Endodermal cell (in vitro differentiated cells): ENCODE results near the gene EPC2. TPM values are rescaled to one million over a fixed set of nuclear protein-coding genes. Genes with fewer than 3 reads are reported as not detected.
A peak's percentile ranks its signal among the peaks of the same experiment; 100 is the strongest.
"Not testable (repeated sequence)": the region's sequence is repeated elsewhere in the genome, so short reads cannot be mapped to it uniquely, and the experiment has no call there.

Source experiments
- DNase-seq: peaks from one replicate; pipeline ENCODE4 v3.0.0-alpha.2; 2017
- H3K27ac ChIP-seq: 2 replicates; pipeline ENCODE4 v1.5.1; 2013; ENCODE audit warnings: mild to moderate bottlenecking, low read depth, low read length, moderate library complexity
- H3K27me3 ChIP-seq: 2 replicates; pipeline ENCODE4 v1.6.1; 2013; ENCODE audit warnings: mild to moderate bottlenecking, low read length, moderate library complexity; ENCODE audit not compliant: insufficient read depth, control insufficient read depth, poor library complexity, severe bottlenecking
- H3K36me3 ChIP-seq: 2 replicates; pipeline ENCODE4 v1.7.0; 2013; ENCODE audit warnings: mild to moderate bottlenecking, low read length, moderate library complexity; ENCODE audit not compliant: control insufficient read depth, insufficient read depth
- H3K4me1 ChIP-seq: one replicate; pipeline ENCODE4 v1.7.0; 2013; ENCODE audit warnings: low read length; ENCODE audit not compliant: control insufficient read depth, insufficient read depth
- H3K4me3 ChIP-seq: 2 replicates; pipeline ENCODE4 v1.5.1; 2013; ENCODE audit warnings: mild to moderate bottlenecking, low read length, moderate library complexity
- H3K9ac ChIP-seq: 2 replicates; pipeline ENCODE4 v1.6.1; 2013; ENCODE audit warnings: mild to moderate bottlenecking, low read length, moderate library complexity; ENCODE audit not compliant: poor library complexity, severe bottlenecking; ENCODE audit errors: extremely low read depth
- H3K9me3 ChIP-seq: 2 replicates; pipeline ENCODE4 v1.6.1; 2013; ENCODE audit warnings: mild to moderate bottlenecking, low read length, moderate library complexity; ENCODE audit not compliant: control insufficient read depth
- H3K27ac Mint-ChIP-seq: 2 replicates; pipeline ENCODE4 v1.8.0; 2020; ENCODE audit warnings: mixed read lengths
- H3K27me3 Mint-ChIP-seq: 2 replicates; pipeline ENCODE4 v1.8.0; 2021; ENCODE audit warnings: mild to moderate bottlenecking, mixed read lengths; ENCODE audit not compliant: insufficient read depth
- H3K36me3 Mint-ChIP-seq: 2 replicates; pipeline ENCODE4 v1.8.0; 2020; ENCODE audit warnings: low read depth, mixed read lengths
- H3K4me1 Mint-ChIP-seq: 2 replicates; pipeline ENCODE4 v1.8.0; 2020; ENCODE audit warnings: mixed read lengths
- H3K4me3 Mint-ChIP-seq: 2 replicates; pipeline ENCODE4 v1.8.0; 2020; ENCODE audit warnings: mild to moderate bottlenecking, moderate library complexity, mixed read lengths
- H3K9me3 Mint-ChIP-seq: 2 replicates; pipeline ENCODE4 v1.8.0; 2020; ENCODE audit warnings: mild to moderate bottlenecking, mixed read lengths
- WGBS, 2 experiments: methylation state at CpG; one replicate each; pipeline versions ENCODE4 v1.1.5 to v1.1.7; 2013; ENCODE audit warnings: missing lambda C conversion rate in 2 of 2, mixed read lengths in 1 of 2; ENCODE audit not compliant: insufficient coverage in 1 of 2, insufficient read length in 1 of 2; 5-methylcytosine and 5-hydroxymethylcytosine counted together
- total RNA-seq, 2 donors: library from RNA; stranded (reverse); fragmentation: NEBNext Ultra II Directional in 1 of 2; extraction: Animal tissue kit (Norgen Biotek cat#: 25700) in 1 of 2; gene quantifications; 2 replicates in 1 of 2; 3 replicates in 1 of 2; pipeline ENCODE4 v1.2.1, GENCODE V29; 2021
- TF ChIP-seq, protein P1 (sequence below): fragments of 200-600 bp; sonication (generic); conservative IDR thresholded peaks from 2 replicates; pipeline ENCODE4 v1.5.0; 2021; ENCODE audit warnings: antibody characterized with exemption, mild to moderate bottlenecking

The EPC2 gene
- total RNA-seq, 2 donors from 2014 or later: 23.0 to 32.0 TPM

DNA sequence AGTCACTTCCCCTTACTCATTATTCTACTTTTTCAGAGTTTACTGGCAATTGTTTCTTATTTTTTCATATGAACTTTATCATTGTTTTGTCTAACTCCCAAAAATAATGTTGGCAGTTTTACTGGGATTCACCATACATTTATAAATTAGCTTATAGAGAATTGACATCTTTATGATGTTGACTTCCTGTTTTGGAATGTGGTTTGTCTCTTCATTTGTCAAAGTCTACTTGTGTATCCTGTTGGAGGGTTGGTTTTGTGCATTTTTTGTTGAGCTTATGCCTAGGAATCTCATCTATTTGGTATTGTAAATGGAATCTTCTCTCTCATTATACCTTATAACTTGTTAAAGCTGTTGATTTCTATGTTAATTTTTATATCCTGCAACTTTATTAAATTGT lies 16.4 kb downstream of the EPC2 start:
- Histone ChIP-seq H3K9ac (no peak overlapping the region), H3K36me3 (no peaks in the 10 kb centered on the region), H3K27me3 (no peaks in the 10 kb centered on the region), H3K4me3 (no peak overlapping the region), H3K9me3 (no peaks in the 10 kb centered on the region), H3K4me1 (no peaks in the 10 kb centered on the region), H3K27ac (no peak overlapping the region)
- Mint-ChIP-seq H3K27me3 (no peaks in the 10 kb centered on the region), H3K4me1 (peaks cover 25% of the 10 kb centered on the region), H3K36me3 (peaks cover 4% of the 10 kb centered on the region), H3K4me3 (no peak overlapping the region), H3K27ac (no peak overlapping the region), H3K9me3 (peaks cover 2% of the 10 kb centered on the region)
- DNase-seq: no peak
- TF ChIP-seq, protein P1, sequence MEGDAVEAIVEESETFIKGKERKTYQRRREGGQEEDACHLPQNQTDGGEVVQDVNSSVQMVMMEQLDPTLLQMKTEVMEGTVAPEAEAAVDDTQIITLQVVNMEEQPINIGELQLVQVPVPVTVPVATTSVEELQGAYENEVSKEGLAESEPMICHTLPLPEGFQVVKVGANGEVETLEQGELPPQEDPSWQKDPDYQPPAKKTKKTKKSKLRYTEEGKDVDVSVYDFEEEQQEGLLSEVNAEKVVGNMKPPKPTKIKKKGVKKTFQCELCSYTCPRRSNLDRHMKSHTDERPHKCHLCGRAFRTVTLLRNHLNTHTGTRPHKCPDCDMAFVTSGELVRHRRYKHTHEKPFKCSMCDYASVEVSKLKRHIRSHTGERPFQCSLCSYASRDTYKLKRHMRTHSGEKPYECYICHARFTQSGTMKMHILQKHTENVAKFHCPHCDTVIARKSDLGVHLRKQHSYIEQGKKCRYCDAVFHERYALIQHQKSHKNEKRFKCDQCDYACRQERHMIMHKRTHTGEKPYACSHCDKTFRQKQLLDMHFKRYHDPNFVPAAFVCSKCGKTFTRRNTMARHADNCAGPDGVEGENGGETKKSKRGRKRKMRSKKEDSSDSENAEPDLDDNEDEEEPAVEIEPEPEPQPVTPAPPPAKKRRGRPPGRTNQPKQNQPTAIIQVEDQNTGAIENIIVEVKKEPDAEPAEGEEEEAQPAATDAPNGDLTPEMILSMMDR: no peak

DNA sequence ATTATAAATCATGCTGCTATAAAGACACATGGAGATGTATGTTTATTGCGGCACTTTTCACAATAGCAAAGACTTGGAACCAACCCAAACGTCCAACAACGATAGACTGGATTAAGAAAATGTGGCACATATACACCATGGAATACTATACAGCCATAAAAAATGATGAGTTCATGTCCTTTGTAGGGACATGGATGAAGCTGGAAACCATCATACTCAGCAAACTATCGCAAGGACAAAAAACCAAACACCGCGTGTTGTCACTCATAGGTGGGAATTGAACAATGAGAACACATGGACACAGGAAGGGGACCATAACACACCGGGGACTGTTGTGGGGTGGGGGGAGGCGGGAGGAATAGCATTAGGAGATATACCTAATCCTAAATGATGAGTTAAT lies 17.8 kb downstream of the EPC2 start:
- WGBS, 2 experiments: 77 to 94% methylated on average over 3 to 7 of the region's 8 CpGs
- peaks cover 26% of the 10 kb centered on the region for H3K4me1 Mint-ChIP-seq
- not testable (repeated sequence) for H3K27me3 Mint-ChIP-seq, H3K4me1 ChIP-seq, H3K4me3 Mint-ChIP-seq, H3K9ac ChIP-seq, DNase-seq, H3K36me3 Mint-ChIP-seq, H3K4me3 ChIP-seq, H3K27me3 ChIP-seq, H3K9me3 ChIP-seq, H3K36me3 ChIP-seq, H3K27ac Mint-ChIP-seq, H3K27ac ChIP-seq, H3K9me3 Mint-ChIP-seq

DNA sequence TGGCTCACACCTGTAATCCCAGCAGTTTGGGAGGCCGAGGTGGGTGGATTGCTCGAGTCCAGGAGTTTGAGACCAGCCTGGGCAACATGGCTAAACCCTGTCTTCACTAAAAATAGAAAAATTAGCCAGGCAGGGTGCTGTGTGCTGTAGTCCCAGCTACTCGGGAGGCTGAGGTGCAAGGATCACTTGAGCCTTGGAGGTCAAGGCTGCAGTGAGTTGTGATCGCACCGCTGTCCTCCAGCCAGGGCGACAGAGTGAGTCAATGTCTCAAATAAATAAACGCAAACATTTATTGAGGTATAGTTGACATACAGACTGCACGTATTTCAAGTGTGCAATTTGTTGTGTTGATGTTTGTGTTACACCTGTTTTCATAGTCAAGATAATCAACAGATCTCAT lies 19.7 kb downstream of the EPC2 start:
- WGBS, 2 experiments: 84 to 90% methylated on average over 4 to 8 of the region's 8 CpGs
- TF ChIP-seq, protein P1: no peak

DNA sequence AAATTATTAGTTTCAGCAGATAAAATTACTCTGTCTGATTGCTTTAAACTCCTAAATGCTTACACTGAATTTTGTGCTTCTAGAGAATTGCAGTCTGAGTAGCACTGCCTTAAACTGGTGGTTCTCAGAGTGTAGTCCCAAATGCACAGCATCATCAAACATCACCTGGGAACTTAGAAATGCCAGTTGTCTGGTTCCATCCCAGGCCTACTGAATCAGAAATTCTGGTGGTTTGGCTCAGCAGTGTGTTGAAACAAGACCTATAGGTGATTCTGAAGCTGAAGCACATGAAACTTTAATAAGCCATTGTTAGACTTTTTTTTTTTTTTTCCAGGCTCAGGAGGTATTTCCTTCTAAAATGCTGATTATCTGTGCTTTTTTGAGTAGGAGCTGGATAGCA lies 22.0 kb downstream of the EPC2 start:
- TF ChIP-seq, protein P1: no peak
- no peaks in the 10 kb centered on the region for H3K4me1 ChIP-seq
- Mint-ChIP-seq H3K4me3 (no peak overlapping the region), H3K4me1 (peaks cover 9% of the 10 kb centered on the region), H3K27ac (no peak overlapping the region), H3K27me3 (no peaks in the 10 kb centered on the region), H3K9me3 (no peaks in the 10 kb centered on the region), H3K36me3 (peaks cover 8% of the 10 kb centered on the region)
- no peak overlapping the region for H3K4me3 ChIP-seq
- no peaks in the 10 kb centered on the region for H3K27me3 ChIP-seq
- peak overlapping the region; percentile 77 for H3K27ac ChIP-seq
- H3K36me3 ChIP-seq: no peaks in the 10 kb centered on the region
- DNase-seq: no peak
- H3K9ac ChIP-seq: no peak overlapping the region
- no peaks in the 10 kb centered on the region for H3K9me3 ChIP-seq

More for the DNA sequence above, 19.7 kb downstream of the EPC2 start:
- Histone ChIP-seq H3K9me3 (no peaks in the 10 kb centered on the region), H3K9ac (no peak overlapping the region), H3K36me3 (no peaks in the 10 kb centered on the region), H3K4me1 (no peaks in the 10 kb centered on the region), H3K27me3 (no peaks in the 10 kb centered on the region), H3K27ac (no peak overlapping the region), H3K4me3 (no peak overlapping the region)
- H3K9me3 Mint-ChIP-seq: peaks cover 2% of the 10 kb centered on the region
- H3K4me3 Mint-ChIP-seq: no peak overlapping the region
- H3K4me1 Mint-ChIP-seq: peaks cover 22% of the 10 kb centered on the region
- DNase-seq: no peak
- no peaks in the 10 kb centered on the region for H3K27me3 Mint-ChIP-seq
- H3K27ac Mint-ChIP-seq: peak overlapping the region; percentile 16
- peaks cover 8% of the 10 kb centered on the region for H3K36me3 Mint-ChIP-seq
